Activated CD8-positive, alpha-beta T cell treated with anti-CD3 and anti-CD28 coated beads, Interleukin-2, amount 10 ng/mL, durations not matched to agents 7 days and 5 days (primary cell): Measurements from ENCODE around the gene THSD7A. TPM values are rescaled to one million over a fixed set of nuclear protein-coding genes. Genes with fewer than 3 reads are reported as not detected.
"Not testable (repeated sequence)": the region's sequence is repeated elsewhere in the genome, so short reads cannot be mapped to it uniquely, and the experiment has no call there.

Experiments used
- ATAC-seq: fragments of 150-1000 bp; cut with Tn5 transposase; one replicate; pipeline ENCODE4 v1.10.0; 2021; ENCODE audit warnings: moderate library complexity
- CTCF ChIA-PET: fragments of 350-600 bp; sonication (Branson Sonifier 250); formaldehyde crosslinking; loops from one replicate; lab custom pipeline; 2021; ENCODE audit warnings: antibody characterized with exemption; lab: Charles Lee
- POLR2A ChIA-PET: fragments of 350-600 bp; sonication (Branson Sonifier 250); formaldehyde crosslinking; loops from one replicate; lab custom pipeline; 2021; ENCODE audit warnings: antibody characterized with exemption; lab: Charles Lee
- DNase-seq: peaks from one replicate; pipeline ENCODE4 v3.0.0-alpha.2; 2020
- H3K27ac Mint-ChIP-seq: one replicate; pipeline ENCODE4 v1.8.0; 2021; ENCODE audit warnings: mild to moderate bottlenecking, mixed read lengths
- H3K27me3 Mint-ChIP-seq: one replicate; pipeline ENCODE4 v1.8.0; 2021; ENCODE audit warnings: low read depth, mixed read lengths
- H3K36me3 Mint-ChIP-seq: one replicate; pipeline ENCODE4 v1.8.0; 2021; ENCODE audit warnings: low read depth, mixed read lengths
- H3K4me1 Mint-ChIP-seq: one replicate; pipeline ENCODE4 v1.8.0; 2021; ENCODE audit warnings: low read depth, mixed read lengths
- H3K4me3 Mint-ChIP-seq: one replicate; pipeline ENCODE4 v1.8.0; 2021; ENCODE audit warnings: mild to moderate bottlenecking, mixed read lengths
- H3K9me3 Mint-ChIP-seq: one replicate; pipeline ENCODE4 v1.8.0; 2022; ENCODE audit warnings: mixed read lengths; ENCODE audit not compliant: insufficient read depth
- total RNA-seq, 2 experiments: library from RNA; stranded (reverse); gene quantifications; one replicate each; pipeline ENCODE4 v1.2.3, GENCODE V29; 2021

Gene THSD7A
- total RNA-seq, 2 experiments from 2014 or later, result not detected

GRCh38 chr7:11450281-11450680 is 381.7 kb downstream of the THSD7A start:
- H3K27ac Mint-ChIP-seq, result no peak overlapping the region
- ATAC-seq, result no peak
- no peak for DNase-seq
- ChIA-PET CTCF (no interaction called here), POLR2A (no interaction called here)
- H3K27me3 Mint-ChIP-seq, result no peaks in the 10 kb centered on the region
- H3K4me3 Mint-ChIP-seq, result no peak overlapping the region
- no peaks in the 10 kb centered on the region for H3K4me1 Mint-ChIP-seq
- no peaks in the 10 kb centered on the region for H3K9me3 Mint-ChIP-seq
- H3K36me3 Mint-ChIP-seq, result no peaks in the 10 kb centered on the region

DNA sequence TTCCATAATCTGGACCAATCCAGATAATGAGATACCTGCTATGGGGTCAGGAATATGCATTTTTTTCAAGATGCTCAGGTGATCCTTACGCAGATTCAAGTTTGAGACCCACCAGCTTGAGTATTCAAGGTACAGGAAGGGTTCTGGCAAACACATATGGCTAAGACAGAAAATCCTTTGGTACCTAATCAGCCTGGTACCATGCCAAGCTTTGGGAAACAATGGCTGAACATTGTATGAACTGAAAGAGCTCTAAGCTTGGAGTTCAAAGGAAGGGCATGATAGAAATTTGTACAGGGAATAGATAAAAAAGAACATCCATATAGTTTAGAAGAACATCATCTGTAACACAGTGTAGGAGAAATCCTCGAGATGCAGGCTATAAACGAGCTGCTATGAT is 382.7 kb downstream of the THSD7A start:
- Mint-ChIP-seq H3K4me3 (no peak overlapping the region), H3K27me3 (no peaks in the 10 kb centered on the region), H3K4me1 (no peaks in the 10 kb centered on the region), H3K9me3 (no peaks in the 10 kb centered on the region), H3K36me3 (no peaks in the 10 kb centered on the region), H3K27ac (no peak overlapping the region)
- DNase-seq (no peak), ATAC-seq (no peak)
- CTCF ChIA-PET, result no interaction called here
- POLR2A ChIA-PET, result no interaction called here

DNA sequence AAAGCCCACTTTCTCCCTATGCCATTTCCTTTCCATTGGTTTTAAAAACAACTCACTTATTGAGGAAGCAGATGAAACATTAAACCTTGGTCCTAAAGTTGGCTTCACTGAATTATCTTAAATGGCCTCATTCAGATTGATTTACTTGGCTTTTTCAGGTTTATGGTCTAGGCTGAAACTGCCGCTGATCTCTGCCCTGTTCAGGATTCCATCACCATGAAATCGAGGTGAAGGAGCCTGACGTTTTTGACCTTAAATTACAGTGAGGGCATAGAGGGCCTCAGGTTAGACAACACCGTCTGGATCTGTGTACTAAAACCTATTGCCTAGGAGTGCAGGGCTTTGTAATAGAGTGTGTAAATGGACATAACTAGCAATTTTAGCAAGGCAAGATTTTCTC is 383.7 kb downstream of the THSD7A start:
- Mint-ChIP-seq H3K27me3 (no peaks in the 10 kb centered on the region), H3K9me3 (no peaks in the 10 kb centered on the region), H3K4me1 (no peaks in the 10 kb centered on the region), H3K27ac (no peak overlapping the region), H3K4me3 (no peak overlapping the region), H3K36me3 (no peaks in the 10 kb centered on the region)
- ChIA-PET POLR2A (no interaction called here), CTCF (no interaction called here)
- DNase-seq (no peak), ATAC-seq (no peak)

GRCh38 chr7:11447106-11447505 is 384.9 kb downstream of the THSD7A start:
- Mint-ChIP-seq H3K36me3 (no peaks in the 10 kb centered on the region), H3K9me3 (no peaks in the 10 kb centered on the region), H3K27me3 (no peaks in the 10 kb centered on the region), H3K4me3 (no peak overlapping the region), H3K4me1 (no peaks in the 10 kb centered on the region), H3K27ac (no peak overlapping the region)
- DNase-seq (no peak), ATAC-seq (no peak)
- ChIA-PET POLR2A (no interaction called here), CTCF (no interaction called here)

DNA sequence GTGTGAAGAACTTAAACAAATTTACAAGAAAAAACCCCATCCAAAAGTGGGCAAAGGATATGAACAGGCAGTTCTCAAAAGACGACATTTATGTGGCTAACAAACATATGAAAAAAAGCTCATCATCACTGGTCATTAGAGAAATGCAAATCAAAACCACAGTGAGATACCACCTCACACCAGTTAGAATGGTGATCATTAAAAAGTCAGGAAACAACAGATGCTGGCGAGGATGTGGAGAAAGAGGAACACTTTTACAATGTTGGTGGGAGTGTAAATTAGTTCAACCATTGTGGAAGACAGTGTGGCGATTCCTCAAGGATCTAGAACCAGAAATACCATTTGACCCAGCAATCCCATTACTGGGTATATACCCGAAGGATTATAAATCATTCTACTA is 388.1 kb downstream of the THSD7A start:
- DNase-seq, H3K36me3 Mint-ChIP-seq, H3K27me3 Mint-ChIP-seq, H3K27ac Mint-ChIP-seq, CTCF ChIA-PET, H3K4me1 Mint-ChIP-seq, ATAC-seq, POLR2A ChIA-PET, H3K9me3 Mint-ChIP-seq, H3K4me3 Mint-ChIP-seq: not testable (repeated sequence)

- H3K4me3 Mint-ChIP-seq, result no peak overlapping the region
- H3K4me1 Mint-ChIP-seq, result no peaks in the 10 kb centered on the region
- no peaks in the 10 kb centered on the region for H3K27me3 Mint-ChIP-seq
- ATAC-seq (no peak), DNase-seq (no peak)
- no peaks in the 10 kb centered on the region for H3K36me3 Mint-ChIP-seq
- CTCF ChIA-PET, result no interaction called here
- no peaks in the 10 kb centered on the region for H3K9me3 Mint-ChIP-seq
- no peak overlapping the region for H3K27ac Mint-ChIP-seq
- POLR2A ChIA-PET, result no interaction called here
These were observed 394.0 kb downstream of the THSD7A start for GRCh38 chr7:11437994-11438393.

- POLR2A ChIA-PET, result no interaction called here
- H3K4me1 Mint-ChIP-seq, result no peaks in the 10 kb centered on the region
- CTCF ChIA-PET, result no interaction called here
- H3K27me3 Mint-ChIP-seq, result no peaks in the 10 kb centered on the region
- no peak overlapping the region for H3K4me3 Mint-ChIP-seq
- DNase-seq (no peak), ATAC-seq (no peak)
- H3K36me3 Mint-ChIP-seq, result no peaks in the 10 kb centered on the region
- no peak overlapping the region for H3K27ac Mint-ChIP-seq
- H3K9me3 Mint-ChIP-seq, result no peaks in the 10 kb centered on the region
These were observed 395.0 kb downstream of the THSD7A start for GRCh38 chr7:11436773-11437524.

DNA sequence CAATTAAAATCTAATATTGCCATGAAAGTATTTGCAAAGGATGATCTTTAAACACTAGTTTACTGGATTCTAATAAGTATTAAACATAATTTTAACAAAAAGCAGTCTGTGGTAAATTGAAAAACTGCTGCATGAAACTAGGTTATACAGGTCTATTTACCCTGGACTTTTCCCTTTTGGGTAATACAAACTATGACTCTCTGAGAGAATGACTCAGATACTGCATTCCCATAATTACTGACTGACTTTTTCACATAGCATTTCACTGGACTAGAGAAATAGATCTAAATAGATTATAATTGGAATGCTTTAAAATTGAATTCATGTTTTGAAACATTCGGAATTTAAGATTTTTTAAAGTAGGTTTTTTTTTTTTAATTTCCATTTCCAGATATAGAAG is 395.7 kb downstream of the THSD7A start:
- CTCF ChIA-PET, result no interaction called here
- no peaks in the 10 kb centered on the region for H3K9me3 Mint-ChIP-seq

DNA sequence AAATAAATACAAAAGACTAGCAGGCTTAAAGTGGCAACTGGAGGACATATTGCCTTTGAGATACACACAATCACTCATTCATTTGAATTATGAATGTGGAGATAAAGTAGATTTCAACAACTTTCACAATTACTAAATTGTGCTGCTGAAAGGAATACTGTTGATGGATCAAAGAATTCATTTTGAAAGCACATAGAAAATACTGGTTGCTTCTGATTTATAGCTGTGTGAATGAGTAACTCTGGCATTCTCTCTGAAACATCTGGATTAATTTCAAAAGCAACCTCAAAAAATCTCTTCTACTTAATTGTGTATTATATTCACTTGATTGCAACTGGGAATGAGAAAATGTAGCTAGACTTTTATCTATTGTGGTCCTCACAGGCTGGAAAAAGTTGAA is 397.6 kb downstream of the THSD7A start:
- no peak overlapping the region for H3K4me3 Mint-ChIP-seq
- ATAC-seq (no peak), DNase-seq (no peak)
- no peaks in the 10 kb centered on the region for H3K36me3 Mint-ChIP-seq
- ChIA-PET CTCF (no interaction called here), POLR2A (no interaction called here)
- H3K27ac Mint-ChIP-seq, result no peak overlapping the region
- H3K9me3 Mint-ChIP-seq, result no peaks in the 10 kb centered on the region
- no peaks in the 10 kb centered on the region for H3K4me1 Mint-ChIP-seq
- H3K27me3 Mint-ChIP-seq, result no peaks in the 10 kb centered on the region

More for the DNA sequence above, 395.7 kb downstream of the THSD7A start:
- Mint-ChIP-seq H3K27me3 (no peaks in the 10 kb centered on the region), H3K4me3 (no peak overlapping the region), H3K4me1 (no peaks in the 10 kb centered on the region), H3K27ac (no peak overlapping the region), H3K36me3 (no peaks in the 10 kb centered on the region)
- no peak for ATAC-seq
- POLR2A ChIA-PET, result no interaction called here
- no peak for DNase-seq

GRCh38 chr7:11430841-11431240 is 401.2 kb downstream of the THSD7A start:
- Mint-ChIP-seq H3K27me3 (no peaks in the 10 kb centered on the region), H3K9me3 (no peaks in the 10 kb centered on the region), H3K4me1 (no peaks in the 10 kb centered on the region), H3K36me3 (no peaks in the 10 kb centered on the region), H3K27ac (no peak overlapping the region), H3K4me3 (no peak overlapping the region)
- ATAC-seq, result no peak
- POLR2A ChIA-PET, result no interaction called here
- DNase-seq, result no peak
- CTCF ChIA-PET, result no interaction called here

DNA sequence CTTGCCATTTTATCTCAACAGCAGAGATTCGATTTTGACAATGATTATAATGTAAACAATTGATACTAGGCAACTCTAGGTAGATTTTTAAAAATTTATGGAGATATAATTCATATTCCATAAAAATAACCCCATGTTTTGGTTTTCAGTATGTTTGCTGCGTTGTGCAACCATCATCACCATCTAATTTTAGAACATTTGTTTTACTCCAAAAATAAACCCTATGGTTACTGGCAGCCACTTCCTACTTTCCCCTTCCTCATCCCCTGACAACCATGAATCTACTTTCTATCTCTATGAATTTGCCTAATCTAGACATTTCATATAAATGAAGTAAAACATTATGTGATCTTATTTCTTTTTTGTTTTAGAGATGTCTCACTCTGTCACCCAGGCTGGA is 401.9 kb downstream of the THSD7A start:
- Mint-ChIP-seq H3K4me1 (no peaks in the 10 kb centered on the region), H3K27ac (no peak overlapping the region), H3K4me3 (no peak overlapping the region), H3K9me3 (no peaks in the 10 kb centered on the region), H3K36me3 (no peaks in the 10 kb centered on the region), H3K27me3 (no peaks in the 10 kb centered on the region)
- POLR2A ChIA-PET, result no interaction called here
- CTCF ChIA-PET, result no interaction called here
- DNase-seq (no peak), ATAC-seq (no peak)

DNA sequence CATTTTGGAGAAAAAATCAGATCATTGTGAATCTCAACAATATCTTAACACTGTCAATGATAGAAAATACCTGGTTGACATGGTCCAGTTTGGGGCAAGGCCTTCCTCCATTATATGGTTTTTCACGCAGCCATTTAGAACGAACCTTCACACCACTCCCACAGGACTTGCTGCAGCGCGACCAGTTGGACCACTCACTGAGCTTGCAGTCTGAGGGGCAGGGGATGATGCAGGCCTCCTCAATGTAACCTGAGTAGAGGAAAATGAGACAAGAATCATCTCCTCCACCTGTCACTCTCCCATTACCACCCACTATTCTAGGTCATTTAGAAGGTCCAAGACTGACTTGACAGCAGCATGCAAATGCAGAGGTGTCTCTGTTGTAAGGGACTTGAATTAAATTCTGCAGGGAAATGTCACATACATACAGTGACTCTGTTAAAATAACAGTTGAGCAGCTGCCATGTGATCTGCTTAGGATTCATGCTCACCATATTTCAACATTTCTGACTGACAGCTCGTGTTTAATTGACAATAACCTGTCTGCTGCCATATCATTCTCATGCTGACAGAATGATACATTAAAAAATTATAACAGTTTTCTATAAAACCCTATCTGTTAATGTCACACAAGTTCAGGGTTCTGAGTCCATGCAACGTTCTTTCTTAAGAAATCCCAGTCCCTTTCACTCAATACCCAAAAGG is 403.0 kb downstream of the THSD7A start:
- H3K36me3 Mint-ChIP-seq, result no peaks in the 10 kb centered on the region
- H3K4me3 Mint-ChIP-seq, result no peak overlapping the region
- CTCF ChIA-PET, result no interaction called here
- ATAC-seq, result no peak
- no peak for DNase-seq
- no peaks in the 10 kb centered on the region for H3K27me3 Mint-ChIP-seq
- no peaks in the 10 kb centered on the region for H3K9me3 Mint-ChIP-seq
- H3K27ac Mint-ChIP-seq, result no peak overlapping the region
- H3K4me1 Mint-ChIP-seq, result no peaks in the 10 kb centered on the region
- POLR2A ChIA-PET, result no interaction called here
